Measurements from ENCODE around the gene CYP2W1.
"Not testable (repeated sequence)": the region's sequence is repeated elsewhere in the genome, so short reads cannot be mapped to it uniquely, and the experiment has no call there.

The CYP2W1 gene

DNA sequence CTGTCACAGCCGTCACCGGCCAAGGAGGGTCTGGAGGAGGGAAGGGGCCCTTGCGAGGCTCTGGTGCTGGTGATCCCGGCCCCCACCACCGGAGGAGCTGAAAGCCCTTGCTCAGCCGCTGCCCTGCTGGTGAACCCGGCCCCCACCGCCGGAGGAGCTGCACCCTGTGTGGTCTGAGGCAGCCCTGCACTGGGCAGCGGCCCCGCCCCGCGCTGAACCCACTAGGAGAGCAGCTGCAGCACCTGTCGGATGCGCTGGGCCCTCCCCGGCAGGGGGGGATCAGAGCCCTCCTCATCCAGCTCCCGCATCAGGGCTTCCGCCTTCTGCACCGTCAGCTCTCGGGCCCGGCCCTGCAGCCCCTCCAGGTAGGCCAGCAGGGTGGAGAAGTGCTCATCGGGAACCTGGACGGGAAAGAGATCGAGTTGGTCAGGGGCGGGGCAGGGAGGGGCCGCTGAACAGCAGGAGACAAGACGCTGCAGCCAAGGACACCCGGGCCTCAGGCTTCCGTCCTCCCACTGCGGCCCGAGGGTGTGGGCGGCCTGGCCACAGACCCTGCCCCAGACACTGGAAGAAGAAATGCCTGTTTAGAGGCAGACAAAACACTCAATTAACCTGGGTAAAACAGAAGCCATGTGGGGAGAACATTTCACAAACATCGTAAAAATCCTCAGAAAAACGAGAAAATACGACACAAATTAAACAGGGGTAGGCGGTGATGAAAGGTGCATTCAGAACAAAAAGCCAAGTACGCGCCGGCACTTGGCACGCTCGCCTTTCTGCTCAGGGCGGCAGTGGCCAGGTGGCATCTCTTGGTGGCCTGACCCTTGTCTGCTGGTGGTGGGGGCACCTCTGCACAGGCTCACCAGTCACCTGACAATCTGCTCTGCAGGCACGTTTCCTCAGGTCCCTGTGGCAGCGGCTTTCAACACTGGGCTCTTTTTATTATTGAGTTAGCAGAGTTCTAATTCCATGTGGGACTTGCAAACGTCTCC lies 14.7 kb downstream of the CYP2W1 start:
- no peak for DNase-seq

DNA sequence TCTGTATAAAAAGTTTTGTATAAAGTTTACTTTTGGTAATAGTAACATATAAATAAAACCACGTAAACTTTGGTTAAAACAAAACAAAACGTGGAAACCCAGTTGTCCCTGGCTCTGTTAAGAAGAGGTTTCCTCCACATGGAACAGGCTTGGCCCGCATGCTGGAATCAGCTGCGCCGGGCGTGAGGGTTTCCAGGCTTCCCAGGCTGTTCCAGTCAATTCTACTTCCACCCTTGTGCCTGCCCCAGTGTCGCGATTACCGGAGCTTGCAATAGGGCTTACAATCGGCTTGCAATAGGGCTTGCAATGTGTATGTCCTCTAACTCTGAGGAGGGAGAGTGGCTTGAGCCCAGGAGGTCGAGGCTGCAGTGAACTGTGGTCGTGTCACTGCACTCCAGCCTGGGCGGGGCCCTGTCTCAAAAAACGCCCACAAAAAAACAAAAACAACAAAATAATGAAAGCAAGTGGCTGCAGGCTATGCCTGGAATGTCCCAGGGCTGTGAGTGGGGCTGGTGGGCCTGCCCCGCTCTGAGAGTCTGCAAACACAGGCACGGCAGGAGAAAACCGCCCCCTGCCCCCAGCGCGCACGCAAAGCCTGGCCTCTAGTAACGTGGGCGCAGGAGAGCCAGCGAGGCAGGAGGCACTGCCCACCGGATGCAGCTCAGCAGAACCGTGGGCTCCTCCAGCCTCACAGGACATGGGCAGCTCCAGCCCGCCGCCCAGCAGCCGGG lies 16.3 kb downstream of the CYP2W1 start:
- DNase-seq, result no peak

DNA sequence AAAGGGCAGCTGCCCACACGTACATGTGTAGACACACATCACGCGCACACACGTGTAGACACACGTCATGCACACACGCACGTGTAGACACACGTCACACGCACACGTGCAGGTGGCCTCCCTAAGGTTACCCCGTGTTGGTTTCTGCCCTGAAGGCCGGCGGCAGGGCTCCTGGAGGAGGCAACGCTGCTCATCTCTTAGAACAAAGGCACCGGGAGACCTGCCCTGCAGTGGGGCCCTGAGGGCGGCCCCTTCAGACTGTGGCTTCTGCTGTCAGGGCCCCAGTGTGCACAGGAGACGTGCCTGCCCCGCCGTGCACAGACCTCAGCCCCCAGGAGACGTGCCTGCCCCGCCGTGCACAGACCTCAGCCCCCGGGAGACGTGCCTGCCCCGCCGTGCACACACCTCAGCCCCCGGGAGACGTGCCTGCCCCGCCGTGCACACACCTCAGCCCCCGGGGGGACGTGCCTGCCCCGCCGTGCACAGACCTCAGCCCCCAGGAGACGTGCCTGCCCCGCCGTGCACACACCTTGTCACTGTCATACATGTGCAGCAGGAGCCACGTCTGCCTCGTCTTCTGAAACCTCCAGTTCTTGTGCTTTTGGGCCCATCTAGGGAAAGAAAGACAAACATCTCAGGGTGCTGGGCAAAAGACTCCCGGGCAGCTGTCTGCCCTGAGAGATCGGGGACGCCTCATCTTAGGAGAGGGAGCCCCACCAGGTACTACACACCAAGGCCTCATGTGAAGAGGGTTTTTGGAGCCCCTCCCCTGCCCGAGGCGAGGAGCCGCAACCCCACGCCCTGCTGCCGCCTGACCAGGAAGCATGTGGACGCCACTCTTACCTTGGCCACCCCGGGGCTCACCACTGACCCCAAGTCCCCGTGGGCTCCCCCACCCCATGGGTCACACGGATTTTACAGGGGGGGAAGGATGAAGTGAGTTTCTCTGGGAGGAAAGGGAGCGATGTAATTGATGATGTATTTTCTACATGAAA lies 17.3 kb downstream of the CYP2W1 start:
- no peak for DNase-seq

DNA sequence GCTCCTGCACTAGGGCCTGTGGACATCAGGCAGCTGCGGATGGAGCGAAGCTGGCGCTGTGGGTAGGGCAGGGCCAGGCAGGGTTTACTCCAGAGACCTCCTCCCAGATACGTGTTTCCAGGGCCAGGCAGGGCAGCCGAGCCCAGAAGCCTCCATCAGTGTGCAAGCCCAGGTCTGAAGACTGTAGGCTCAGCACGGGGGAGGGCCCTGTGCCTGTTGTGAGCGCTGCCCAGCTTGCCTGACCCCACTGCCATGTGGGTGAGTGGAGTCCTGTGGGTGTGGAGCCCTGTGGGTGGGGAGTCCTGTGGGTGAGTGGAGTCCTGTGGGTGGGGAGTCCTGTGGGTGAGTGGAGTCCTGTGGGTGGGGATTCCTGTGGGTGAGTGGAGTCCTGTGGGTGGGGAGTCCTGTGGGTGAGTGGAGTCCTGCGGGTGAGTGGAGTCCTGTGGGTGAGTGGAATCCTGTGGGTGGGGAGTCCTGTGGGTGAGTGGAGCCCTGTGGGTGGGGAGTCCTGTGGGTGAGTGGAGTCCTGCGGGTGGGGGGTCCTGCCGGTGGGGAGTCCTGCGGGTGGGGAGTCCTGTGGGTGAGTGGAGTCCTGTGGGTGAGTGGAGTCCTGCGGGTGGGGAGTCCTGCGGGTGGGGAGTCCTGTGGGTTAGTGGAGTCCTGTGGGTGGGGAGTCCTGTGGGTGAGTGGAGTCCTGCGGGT lies 18.2 kb downstream of the CYP2W1 start:
- DNase-seq, result not testable (repeated sequence)

DNA sequence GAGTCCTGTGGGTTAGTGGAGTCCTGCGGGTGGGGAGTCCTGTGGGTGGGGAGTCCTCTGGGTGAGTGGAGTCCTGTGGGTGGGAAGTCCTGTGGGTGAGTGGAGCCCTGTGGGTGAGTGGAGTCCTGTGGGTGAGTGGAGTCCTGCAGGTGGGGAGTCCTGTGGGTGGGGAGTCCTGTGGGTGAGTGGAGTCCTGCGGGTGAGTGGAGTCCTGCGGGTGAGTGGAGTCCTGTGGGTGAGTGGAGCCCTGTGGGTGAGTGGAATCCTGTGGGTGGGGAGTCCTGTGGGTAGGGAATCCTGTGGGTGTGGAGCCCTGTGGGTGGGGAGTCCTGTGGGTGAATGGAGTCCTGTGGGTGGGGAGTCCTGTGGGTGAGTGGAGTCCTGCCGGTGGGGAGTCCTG lies 19.0 kb downstream of the CYP2W1 start:
- not testable (repeated sequence) for DNase-seq

DNA sequence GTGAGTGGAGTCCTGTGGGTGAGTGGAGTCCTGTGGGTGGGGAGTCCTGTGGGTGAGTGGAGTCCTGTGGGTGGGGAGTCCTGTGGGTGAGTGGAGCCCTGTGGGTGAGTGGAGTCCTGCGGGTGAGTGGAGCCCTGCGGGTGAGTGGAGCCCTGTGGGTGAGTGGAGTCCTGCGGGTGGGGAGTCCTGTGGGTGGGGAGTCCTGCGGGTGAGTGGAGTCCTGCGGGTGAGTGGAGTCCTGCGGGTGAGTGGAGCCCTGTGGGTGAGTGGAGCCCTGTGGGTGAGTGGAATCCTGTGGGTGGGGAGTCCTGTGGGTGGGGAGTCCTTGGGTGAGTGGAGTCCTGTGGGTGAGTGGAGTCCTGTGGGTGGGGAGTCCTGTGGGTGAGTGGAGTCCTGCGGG lies 19.5 kb downstream of the CYP2W1 start:
- DNase-seq, result not testable (repeated sequence)

DNA sequence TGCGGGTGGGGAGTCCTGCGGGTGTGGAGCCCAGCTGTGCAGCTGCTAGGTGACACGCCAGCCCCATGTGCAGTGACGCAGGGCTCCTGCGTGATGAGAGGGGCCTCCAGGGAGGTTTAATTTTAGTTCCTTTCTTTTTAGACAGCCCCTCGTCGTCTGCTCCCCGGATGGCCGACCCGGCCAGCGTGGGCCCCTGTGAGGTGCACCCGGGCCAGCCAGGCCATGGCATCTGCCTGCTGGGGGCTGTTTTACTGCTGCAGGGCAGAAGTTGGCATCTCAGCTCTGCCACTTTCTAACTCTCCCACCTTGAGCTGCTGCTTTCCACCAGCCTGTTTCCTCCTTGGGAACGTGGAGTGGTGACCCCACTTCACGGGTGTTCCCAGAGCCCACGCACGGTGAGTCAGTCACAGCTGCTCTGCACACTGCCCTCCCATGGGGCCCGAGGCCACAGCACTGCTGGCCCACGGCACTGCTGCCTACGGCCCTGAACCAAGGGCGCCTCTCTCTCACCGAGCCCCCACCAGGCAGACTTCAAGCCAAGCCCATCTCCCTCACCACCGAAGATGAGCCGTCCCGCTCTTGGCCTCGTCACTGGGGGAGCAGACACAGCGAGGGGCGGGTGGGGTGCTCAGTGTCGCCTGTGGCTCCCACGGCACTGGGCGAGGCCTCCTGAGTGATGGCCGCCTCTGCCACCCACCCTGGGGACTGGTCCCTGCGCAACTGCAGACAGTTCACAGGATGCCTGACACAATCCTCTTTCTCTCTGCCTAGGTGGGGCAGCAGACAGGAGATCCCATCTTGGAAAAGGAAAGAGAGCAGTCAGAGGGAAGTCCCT lies 21.3 kb downstream of the CYP2W1 start:
- DNase-seq, result no peak

DNA sequence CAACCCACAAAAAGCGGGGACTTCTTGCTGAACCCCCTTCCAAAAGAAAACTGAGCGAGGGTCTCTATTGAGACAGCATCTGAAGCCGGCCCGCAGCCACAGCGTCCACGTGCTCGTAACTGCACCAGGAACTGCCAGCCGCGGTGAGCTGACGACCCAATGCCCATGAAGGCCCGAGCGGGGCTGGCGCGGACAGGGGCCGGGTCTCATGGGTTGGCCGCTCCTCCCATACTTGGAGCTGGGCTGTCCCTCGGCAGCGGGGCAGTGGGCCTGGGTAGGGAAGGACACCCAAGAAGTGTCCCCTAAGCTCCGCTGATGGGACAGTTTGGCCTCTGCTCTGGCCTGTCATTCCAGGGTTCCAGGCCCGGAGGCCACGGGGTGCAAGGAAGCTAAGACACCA lies 22.3 kb downstream of the CYP2W1 start:
- no peak for DNase-seq

DNA sequence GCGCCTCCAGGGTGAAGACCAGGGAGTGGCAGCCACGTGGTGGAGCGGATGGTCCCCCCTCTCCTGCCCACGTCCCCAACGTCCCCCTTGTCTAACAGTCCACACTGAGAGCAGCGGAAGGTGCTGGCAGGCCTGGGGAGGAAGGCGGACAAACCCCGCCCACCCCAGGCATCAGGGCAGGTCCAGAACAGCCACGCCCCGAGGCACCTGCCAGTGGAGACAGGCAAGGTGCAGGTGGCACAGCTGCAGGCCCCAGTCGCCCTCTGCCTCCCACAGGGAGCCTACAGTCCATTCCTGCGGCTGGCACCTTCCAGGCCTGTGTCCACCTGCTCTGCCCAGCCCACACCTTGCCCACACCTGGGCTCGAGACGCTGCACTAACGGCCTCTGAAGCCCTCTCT lies 24.9 kb downstream of the CYP2W1 start:
- DNase-seq, result no peak

DNA sequence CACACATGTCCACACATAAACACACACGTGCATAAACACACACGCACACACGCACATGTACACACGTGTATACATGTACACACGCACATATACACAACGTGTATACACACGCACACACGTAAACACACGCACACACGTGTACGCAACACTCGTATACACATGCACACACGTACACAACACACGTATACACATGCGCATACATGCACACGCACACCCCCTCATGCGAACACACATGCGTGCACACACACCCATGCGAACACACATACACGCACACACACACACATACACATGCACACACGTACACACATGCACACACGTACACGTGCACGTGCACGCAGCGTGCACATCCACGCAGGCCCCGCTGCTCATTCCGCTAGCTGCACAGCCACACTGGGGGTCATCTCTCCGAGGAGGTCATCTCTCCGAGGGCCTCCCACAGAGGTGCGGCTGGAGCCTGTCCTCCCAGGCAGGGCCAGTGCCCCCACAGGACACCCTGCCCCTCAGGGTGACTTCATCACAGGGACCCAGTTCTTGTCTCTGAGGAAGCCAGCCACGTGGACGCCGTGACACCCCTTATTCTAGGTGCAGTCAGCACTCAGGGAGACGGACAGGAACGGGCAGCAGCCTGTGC lies 25.9 kb downstream of the CYP2W1 start:
- no peak for DNase-seq

DNA sequence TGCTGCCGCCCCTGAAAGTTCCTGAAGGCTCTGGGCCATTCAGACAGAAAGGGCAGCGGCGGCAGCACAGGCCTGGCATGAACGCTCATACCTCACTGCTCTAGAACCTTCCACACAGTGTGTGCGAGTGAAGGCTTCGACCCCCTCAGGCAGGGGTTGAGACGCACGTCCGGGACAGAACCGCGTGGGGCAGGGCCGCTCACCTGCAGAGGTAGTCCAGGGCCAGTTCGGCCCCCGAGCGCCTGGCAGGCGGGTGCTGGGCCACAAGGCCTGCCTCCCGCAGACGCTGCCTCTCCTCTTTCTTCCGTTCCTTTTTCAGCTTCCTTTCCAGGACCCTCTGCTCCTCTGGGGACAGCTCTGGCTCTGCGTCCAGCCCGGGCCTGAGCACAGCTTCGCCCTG lies 26.8 kb downstream of the CYP2W1 start:
- DNase-seq, result no peak

DNA sequence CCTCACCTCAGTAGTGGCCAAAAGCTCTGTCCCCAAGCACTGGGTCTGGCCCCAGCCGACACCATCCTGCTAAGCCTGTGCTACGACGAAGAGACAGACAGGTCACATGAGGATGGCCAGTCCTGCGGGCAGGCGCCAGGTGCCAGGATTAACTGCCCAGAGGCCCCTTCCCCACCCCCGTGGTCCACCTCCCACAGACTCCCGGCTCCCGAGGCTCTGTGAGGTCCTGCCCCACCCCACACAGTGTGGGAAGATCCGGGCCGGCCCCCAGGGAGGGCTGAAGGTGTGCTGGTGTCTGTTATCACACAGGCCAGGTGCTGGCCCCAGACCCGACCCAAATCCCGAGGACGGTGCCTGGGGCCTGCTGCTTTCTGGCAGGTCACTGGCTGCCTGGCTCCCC lies 27.2 kb downstream of the CYP2W1 start:
- DNase-seq, result no peak

DNA sequence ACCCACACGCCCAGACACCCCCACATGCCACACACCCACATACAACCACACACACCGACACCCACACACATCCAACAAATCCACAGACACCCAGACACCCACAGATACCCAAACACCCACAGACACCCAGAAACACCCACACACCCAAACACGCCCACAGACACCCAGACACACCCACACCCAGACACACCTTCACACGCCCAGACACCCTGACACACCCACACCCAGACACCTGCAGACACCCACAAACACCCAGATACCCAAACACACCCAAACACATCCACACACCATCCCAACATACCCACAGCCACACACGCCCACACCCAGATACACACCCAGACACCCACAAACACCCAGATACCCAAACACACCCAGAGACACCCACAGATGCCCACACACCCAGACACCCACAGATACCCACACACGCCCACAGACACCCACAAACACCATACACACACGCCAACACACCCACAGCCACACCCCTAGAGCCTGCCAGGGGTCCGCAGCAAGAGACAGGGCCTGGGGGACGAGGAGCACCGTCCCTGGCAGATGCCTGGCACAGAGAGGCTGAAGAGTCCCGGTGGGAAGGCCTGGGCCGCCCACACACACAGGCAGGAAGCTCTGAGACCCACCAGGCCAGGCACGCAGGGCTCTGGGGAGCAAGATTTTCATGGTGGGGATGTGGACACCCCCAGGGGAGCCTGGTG lies 28.5 kb downstream of the CYP2W1 start:
- no peak for DNase-seq

DNA sequence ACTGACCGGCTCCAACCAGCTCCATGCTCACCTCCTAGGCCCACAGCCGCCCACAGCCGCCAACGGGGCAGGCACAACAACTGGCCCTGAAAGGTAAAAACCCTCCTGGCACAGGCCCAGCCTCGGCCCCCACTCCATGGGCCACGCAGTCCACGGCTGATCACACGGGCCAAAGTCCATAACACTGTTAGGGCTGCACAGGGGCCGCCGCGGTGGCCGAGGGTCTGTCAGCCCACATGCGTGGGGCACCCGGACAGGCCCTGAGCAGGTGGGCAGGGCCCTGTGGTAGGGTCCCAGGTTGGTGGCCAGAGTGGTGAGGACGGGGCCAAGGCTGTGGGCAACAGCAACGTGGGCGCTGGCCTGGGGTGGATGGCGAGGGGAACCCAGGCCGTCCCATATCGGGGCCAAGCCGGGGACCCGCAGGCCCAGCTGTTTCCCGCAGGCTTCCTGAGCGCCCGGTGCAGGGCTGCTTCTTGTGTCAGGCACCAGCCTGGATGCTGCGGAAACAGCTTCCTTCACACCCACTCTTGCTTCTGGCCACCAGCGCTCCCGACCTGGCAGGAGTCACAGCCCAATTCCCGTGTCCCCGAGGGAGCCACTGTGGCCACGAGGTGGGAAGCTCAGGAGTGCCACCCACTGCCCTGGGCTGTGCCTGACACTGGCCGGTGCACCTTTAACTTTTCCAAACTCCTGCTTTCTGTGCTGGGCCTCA lies 29.2 kb downstream of the CYP2W1 start:
- no peak for DNase-seq

DNA sequence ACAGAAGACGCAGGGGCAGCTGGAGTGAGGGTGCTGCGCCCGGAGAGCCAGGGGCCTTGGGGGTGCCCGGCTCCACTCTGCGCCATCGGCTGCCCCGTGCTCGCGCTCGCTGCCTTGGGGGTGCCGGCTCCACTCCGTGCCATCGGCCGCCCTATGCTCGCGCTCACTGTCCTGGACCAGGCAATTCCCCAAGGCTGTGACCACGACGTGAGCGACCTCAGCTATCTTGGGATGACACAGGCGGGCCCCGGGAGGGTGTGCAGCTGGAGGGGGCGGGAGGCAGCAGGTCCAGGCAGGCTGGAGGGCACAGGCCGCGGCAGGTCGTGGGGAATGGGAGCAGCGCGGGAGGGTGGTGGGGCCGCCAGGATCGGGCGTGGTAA lies 29.7 kb downstream of the CYP2W1 start:
- DNase-seq, result no peak

DNA sequence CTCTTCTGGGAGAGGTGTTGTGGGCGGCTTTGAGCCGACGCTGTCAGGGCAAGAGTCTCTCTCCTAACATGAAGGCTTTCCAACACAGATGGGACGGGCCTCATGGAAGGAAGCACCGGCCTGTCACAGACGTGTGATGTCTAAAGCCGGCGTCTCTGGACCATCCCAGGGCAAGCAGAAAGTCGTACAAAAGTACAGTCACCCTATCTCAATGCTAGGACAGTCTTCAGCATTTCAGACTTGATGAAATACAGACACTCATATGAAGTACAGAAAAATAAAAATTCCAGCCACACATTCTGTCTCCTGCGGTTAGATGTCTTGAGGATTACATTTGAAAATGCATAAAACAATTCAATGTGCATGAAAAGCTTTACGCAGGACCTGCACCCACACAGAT lies 30.6 kb downstream of the CYP2W1 start:
- DNase-seq, result no peak

DNA sequence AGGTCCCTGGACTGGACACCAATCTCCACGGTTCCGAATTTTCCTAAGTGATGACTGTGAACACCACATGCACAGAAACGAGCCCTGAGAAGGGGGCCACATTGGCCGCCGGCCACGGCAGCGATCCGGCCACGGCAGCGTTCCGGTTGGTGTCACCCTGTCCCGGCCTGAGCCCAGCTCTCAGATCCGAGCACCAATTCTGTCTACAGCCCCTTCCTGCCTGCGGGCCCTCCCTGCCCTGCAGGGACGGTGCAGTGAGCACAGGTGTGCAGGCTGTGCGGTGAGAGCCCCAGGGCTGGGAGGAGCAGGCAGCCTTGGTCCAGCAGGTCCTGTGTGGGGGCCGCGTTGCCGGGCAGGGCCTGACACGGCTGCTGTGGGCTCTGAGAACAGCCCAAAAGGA lies 31.7 kb downstream of the CYP2W1 start:
- DNase-seq, result no peak

DNA sequence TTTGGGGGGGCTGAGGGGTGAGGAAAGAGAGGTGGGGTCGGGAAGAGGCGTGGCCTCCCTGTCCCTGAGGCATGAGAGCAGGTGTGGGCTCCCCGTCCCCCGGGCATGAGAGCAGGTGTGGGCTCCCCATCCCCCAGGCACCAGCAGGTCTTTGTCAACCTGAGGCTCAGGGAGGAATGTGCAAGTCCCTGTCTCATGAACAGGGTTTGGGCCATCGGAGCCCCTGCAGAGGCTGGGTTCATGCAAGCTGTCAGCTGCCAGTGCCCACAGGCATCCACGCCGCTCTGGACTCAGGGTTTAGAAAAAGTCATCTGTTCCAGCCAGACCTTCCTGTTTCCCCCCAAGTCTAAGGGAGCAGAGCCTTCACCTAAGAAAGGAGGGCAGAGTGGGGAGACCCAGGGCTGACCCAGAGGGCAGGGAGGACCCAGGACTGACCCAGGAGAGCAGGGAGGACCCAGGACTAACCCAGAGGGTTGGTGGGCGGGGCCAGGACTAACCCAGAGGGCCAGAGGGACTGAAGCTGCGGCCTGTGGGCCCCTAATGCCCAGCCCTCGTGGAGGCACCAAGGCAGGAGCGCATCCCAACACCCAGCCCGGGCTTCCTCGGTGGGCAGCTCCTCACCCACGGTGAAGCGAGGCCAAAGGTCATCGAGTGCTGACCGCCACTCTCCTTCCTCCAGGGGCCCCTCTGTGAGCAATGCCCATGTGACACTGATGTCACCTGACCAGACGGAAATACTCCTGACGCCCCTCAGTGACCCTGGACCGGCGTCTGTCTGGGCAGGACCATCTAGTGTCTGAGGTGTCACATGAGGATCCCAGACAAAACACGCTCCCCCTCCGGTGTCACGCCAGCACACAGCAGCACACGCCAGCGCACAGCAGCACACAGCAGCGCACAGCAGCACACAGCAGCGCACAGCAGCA lies 32.5 kb downstream of the CYP2W1 start:
- DNase-seq, result no peak

Data from NCI-H2227 treated with DMSO at 0.1 percent for 48 hours (cell line).